Fibroblast of gingiva (primary cell): Measurements from ENCODE around the gene CCNDBP1.
"Not testable (repeated sequence)": the region's sequence is repeated elsewhere in the genome, so short reads cannot be mapped to it uniquely, and the experiment has no call there.

Experiments used
- DNase-seq: peaks from one replicate; pipeline ENCODE4 v3.0.0-alpha.2; 2011; ENCODE audit warnings: low read depth

Gene CCNDBP1

DNA sequence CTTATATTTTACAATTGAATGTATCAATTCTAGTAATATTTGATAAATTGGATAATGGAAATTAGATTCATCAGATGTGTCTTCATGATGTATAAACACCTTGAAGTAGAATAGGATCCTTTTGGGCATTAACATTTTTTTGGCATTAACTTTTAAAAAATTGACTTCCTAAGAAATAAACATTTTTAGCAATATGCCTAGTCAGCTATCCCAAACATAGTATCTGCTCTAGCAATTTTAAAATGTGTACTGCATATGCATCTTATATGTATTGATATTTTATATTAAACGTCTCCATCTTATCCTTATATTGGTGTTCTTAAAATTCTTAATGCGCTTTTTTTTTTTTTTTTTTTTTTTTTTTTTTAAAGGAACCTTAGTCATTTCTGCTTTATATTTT, 8.5 kb downstream of the CCNDBP1 start:
- DNase-seq = no peak

GRCh38 chr15:43194795-43195194, 9.6 kb downstream of the CCNDBP1 start:
- no peak for DNase-seq

DNA sequence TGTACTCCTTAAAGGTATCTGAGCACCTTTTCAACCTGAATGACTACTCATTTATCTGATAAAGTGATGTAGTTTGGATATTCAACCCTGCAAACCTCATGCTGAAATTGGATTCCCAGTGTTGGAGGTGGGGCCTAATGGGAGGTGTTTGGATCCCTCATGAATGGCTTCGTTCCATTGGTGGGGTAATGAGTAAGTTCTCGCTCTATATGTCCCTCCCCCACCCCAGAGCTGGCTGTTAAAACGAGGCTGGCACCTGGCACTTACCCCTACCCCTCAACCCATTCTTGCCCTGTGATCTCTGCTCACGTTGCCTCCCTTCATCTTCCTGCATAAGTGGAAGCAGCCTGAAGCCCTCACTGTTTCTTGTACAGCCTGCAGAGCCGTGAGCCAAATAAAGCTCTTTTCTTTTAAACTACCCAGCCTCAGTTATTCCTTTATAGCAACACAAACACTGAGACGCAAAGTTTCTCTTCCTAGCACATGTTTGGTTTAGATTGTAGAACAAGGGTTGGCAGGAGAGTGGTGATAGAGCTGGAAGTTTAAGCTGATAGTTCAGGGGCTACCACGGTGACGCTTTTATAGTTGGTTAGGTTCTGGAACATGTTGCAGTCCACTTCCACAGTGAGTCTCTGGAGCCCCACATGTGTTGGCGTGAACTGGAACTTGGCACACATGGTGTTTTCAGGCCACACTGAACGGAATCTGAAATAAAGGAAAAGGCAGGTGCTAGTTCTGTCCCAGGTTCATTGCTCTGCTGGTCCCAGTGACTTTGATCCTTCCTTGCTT, 11.8 kb downstream of the CCNDBP1 start:
- no peak for DNase-seq

DNA sequence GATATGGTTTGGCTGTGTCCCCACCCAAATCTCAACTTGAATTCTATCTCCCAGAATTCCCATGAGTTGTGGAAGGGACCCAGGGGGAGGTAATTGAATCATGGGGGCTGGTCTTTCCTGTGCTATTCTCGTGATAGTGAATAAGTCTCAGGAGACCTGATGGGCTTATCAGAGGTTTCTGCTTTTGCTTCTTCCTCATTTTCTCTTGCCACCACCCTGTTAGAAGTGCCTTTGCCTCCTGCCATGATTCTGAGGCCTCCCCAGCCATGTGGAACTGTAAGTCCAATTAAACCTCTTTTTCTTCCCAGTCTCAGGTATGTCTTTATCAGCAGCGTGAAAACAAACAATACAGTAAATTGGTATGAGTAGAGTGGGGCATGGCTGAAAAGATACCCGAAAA, 12.6 kb downstream of the CCNDBP1 start:
- DNase-seq = not testable (repeated sequence)

- not testable (repeated sequence) for DNase-seq
Observed at GRCh38 chr15:43198556-43198955, 13.4 kb downstream of the CCNDBP1 start.

DNA sequence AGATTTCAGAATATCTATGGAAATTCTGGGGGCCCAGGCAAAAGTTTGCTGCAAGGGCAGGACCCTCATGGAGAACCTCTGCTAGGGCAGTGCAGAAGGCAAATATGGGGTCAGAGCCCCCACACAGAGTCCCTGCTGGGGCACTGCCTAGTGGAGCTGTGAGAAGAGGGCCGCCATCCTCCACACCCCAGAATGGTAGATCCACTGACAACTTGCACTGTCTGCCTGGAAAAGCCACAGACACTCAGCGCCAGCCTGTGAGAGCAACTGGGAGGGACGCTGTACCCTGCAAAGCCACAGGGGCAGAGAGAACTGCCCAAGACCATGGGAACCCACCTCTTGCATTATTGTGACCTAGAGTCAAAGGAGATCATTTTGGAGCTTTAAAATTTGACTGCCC, 13.8 kb downstream of the CCNDBP1 start:
- no peak for DNase-seq

GRCh38 chr15:43199945-43200488, 14.8 kb downstream of the CCNDBP1 start:
- DNase-seq = no peak

GRCh38 chr15:43204016-43204901, 19.1 kb downstream of the CCNDBP1 start:
- peak; percentile 34 for DNase-seq

- DNase-seq = no peak
Observed at GRCh38 chr15:43206054-43206453, 20.9 kb downstream of the CCNDBP1 start.

DNA sequence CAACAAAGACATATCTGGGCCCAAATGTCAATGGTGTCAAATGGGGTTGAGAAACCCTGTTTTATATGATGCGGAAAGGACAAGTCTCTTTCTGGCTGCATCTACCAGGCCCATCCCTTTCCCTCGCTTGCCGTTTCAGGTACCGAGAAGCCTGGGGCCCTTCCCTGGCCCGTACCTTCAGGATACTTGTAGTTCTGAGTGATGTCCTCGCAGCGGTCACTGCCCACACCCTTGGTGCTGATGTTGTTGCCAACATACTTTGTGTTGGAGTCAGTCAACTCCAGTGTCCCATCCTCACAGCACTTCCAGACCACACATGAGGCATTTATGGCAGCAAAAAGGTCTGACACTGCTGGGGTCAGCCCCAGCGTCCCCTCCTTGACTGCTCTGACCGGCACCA, 21.8 kb downstream of the CCNDBP1 start:
- no peak for DNase-seq

DNA sequence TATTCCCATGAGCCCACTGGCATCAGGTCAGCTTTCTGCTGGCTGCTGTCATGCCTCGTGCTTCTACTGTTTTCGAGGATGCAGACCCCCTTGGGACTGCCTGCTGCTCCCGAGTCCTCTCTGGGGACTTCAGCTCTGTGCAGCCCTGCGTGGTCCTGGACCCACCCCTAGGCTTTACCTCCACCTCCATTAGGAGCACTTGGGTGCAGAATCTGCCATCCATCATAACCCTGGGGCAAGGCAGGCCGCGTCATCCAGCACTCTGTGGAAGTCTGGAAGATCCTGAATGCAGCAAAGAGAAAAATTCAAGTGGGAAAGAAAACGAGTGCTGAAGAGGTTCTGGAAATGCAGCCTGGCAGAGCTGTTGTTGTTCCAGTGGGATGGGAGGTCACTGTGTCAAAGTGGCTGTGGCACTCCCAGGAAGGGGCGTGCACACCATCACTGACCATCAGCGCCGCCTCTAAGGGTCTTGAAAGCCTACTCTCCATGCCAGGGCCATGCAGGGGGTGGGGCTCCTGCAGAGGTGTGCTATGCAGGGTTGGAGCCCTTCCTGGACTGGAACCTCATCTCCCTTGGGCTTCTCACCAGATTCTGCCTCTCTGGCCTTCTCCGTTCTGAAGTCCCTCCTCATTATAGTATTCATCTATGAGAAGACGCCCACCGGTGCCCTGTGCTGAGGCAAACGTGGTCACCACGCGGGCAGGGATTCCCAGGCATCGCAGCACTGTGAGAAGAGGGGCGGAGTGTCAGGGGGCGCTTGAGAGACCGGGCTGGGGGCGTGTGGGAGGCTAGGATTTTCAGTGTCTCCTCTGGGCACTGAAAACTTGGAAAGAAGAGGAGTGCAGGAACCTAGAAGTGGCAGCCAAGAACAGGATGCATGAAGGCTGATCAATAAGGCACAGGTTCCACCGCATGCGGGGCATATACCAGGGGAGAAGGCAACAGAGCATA, 23.1 kb downstream of the CCNDBP1 start:
- no peak for DNase-seq

DNA sequence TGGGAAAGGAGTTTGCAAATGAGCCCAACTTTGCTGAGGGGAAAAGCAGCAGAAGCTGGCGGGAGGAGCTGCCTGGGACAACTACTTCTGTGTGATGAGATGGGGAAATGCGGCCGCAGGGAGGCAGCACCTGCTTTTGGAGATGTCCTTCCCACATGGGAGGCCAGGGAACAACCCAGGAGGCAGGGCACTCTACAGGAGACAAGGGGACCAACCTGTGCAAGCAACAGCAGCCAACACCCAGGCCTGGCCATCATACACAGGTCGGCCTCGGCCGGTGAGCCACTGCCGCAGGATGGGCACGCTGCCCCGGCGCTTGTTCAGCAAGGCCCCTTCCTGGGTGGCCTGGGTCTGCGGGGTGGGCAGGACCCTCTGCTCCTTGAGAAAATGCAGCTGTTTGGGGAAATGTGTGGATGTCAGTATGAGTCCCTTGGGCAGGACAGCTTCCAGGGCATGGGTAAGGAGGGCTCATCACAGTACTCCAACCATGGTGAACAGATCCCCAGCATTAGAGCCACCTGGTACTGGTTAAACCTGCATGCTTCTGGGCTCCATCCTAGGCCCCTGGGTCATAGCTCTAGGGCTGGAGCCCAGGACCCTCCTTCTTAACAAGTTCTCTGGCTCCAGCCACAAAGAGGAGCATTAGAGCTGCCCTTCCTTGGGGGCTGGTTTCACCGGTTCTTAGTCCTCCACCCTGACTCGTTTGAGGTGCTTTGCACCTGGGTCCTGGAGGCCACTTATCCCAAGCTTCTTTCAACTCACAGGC, 24.0 kb downstream of the CCNDBP1 start:
- DNase-seq = no peak

DNA sequence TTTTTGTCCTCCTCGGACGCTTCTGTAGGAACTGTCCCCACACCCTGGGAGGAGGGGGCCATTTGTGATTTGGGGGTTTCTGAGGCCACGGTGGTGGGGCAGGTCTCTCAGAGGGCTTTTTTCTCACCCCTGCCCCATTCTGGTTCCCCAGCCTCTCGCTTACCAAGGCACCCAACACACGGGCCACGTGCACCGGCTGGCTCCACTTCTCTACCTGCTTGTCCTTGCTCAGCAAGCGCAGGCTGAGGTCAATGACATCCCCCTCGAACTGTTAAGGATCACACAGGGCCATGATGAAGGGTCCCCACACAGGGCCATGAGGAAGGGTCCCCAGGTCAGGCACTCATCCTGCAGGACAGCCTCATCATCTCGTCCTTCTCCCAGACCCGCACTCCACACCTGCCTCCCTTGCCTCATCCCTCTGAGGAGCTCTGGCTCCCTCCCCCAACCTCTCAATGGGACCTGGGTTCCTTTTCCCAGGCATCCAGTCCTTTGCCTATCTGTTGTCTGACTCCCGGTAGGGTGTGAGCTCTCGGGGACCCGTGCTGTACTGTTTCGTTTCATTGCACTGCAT, 25.1 kb downstream of the CCNDBP1 start:
- DNase-seq = no peak

DNA sequence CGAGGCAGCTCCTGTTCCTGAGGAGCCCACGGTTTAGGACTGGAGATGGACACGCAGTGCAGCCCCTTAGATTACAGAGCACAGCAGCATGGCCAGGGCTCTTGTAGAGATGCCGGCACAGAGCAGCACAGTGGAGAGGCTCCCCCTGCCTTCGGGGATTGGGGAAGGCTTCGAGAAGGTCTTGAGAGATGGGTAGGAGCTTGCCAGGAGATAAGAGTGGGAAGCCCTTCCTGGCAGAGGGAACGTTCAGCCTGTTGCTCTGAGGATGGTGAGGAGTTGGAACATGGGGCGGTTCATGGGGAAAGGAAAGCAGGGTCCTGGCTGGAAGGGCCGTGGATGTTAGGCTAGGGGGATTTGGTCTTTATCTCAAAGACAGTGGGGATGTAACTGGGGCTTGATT, 25.6 kb downstream of the CCNDBP1 start:
- no peak for DNase-seq

DNA sequence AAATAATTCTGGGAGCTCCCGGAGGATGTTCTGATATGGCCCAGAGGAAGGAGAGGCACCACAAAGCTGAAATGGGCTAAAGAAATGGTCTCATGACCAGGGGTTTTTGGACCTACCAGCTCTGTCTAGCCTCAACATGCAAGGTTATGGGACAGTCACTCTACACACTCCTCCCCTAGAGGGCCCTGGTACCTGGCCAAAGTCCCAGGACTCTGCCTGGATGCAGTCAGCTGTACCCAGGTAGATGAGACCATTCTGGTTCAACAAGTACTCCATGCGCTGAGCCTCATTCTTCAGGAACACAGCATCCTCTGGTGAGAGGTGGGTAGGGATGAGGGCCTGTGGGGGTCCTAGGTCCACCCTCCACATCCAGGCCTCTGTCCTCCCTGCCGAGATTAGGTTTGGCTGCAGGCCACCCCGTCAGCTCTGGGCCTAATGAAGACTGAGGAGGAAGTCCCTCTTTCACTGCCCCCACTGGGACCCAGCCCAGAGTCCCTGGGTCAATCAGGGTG, 26.1 kb downstream of the CCNDBP1 start:
- DNase-seq = no peak

DNA sequence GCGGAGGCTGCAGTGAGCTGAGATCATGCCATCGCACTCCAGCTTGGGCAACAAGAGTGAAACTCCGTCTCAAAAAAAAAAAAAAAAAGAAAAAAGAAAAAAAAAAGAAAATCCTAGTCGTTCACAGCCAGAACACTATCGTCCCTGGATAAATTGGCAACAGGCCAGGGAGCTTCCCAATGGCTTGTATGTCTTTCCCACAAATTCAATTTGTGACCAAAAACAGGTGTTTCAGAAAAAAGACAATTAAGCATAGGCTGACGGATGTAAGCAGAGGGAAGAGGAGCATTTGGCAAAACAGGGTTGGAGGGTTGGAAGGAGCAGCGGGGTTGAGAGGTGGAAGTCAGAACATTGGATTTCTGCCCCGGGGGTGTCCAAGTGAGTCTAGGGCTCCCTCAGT, 27.1 kb downstream of the CCNDBP1 start:
- no peak for DNase-seq

DNA sequence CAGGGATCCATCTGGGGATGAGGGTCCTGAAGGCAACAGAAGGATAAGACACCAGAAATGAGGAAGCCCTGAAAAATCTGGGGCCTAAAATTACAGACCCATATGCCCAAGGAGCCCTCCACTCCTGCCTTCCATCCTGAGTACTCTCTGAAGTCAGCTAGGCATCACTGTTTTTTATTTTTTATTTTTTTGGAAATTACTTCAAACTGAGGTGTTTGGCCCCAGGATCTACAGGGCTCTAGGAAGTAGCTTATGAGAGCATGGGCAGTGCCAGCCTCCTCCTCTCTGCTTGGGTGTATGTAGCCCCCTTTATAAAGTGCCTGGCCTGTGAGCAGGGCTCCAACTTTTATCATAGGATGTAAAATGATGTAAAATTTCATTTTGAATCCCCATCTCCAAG, 27.7 kb downstream of the CCNDBP1 start:
- no peak for DNase-seq

DNA sequence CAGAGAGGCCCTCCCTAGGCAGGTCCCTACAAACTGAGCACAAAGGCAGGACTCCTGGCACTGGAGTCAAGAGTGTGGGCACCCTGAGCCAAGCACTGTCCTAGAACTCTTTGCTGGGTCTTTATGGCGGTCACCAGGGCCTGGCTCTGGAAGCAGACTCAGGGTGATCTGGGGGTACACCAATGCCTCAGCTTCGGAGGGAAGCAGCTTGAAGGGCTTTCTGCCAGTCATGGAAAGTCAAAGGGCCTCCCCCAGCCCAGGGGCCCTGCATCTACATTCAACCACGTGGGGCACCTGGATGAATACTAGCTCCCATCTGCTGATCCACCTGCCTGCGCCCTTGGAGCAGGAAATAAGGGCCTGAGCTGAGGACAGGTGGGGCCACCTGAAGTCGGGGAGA, 28.3 kb downstream of the CCNDBP1 start:
- no peak for DNase-seq

GRCh38 chr15:43214169-43214568, 29.0 kb downstream of the CCNDBP1 start:
- DNase-seq = no peak

- DNase-seq = no peak
Observed at GRCh38 chr15:43214592-43215295, 29.5 kb downstream of the CCNDBP1 start.
